SK-N-SH (cell line): ENCODE results near the gene DOK6.

Source experiments
- EZH2phosphoT487 ChIP-seq: fragments of 200-600 bp; sonication (generic); IDR thresholded peaks from 2 replicates; pipeline ENCODE4 v1.6.1; 2017; ENCODE audit warnings: low read depth, mixed run types, mild to moderate bottlenecking, antibody characterized with exemption, moderate library complexity, borderline replicate concordance
- FOXJ3 ChIP-seq: sonication (generic); formaldehyde crosslinking; IDR thresholded peaks from 2 replicates; pipeline ENCODE4 v1.5.1; 2020; ENCODE audit warnings: mild to moderate bottlenecking, missing genetic modification reagents
- JUND ChIP-seq: IDR thresholded peaks from 2 replicates; pipeline ENCODE4 v1.4.0; 2012
- RAD21 ChIP-seq: IDR thresholded peaks from 2 replicates; pipeline ENCODE4 v1.6.1; 2012; ENCODE audit warnings: mild to moderate bottlenecking, low read length
- SIN3A ChIP-seq: IDR thresholded peaks from 2 replicates; pipeline ENCODE4 v1.6.1; 2012; ENCODE audit warnings: low read depth, mild to moderate bottlenecking, low read length, moderate library complexity, borderline replicate concordance
- TF ChIP-seq, protein P1 (sequence below): fragments of 200-600 bp; sonication (generic); IDR thresholded peaks from 2 replicates; pipeline ENCODE4 v1.6.1; 2017; ENCODE audit warnings: antibody characterized with exemption, mild to moderate bottlenecking, moderate library complexity

DNA sequence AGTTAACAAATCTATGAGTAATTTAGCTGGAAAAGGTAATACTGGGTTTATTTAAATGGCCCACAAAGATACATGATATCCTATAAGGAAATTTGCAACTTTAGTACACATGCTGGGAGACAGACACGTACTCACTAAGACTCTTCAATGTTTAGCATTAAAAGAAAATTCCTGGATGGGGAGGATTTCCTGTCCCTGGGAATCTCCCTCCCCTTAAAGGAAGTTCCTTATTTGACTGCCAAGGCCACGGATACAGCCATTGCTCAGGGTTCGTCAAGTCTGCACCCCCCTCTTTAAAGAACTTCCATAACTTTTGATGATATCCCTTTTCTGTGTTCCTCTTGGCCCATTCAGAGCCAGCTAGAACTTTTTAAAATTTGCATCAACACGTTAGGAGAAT is 279.4 kb downstream of the DOK6 start:
- TF ChIP-seq RAD21 (no peak), SIN3A (no peak), FOXJ3 (CRISPR knock-in tag) (no peak), JUND (no peak), EZH2phosphoT487 (no peak)
- TF ChIP-seq, protein P1, sequence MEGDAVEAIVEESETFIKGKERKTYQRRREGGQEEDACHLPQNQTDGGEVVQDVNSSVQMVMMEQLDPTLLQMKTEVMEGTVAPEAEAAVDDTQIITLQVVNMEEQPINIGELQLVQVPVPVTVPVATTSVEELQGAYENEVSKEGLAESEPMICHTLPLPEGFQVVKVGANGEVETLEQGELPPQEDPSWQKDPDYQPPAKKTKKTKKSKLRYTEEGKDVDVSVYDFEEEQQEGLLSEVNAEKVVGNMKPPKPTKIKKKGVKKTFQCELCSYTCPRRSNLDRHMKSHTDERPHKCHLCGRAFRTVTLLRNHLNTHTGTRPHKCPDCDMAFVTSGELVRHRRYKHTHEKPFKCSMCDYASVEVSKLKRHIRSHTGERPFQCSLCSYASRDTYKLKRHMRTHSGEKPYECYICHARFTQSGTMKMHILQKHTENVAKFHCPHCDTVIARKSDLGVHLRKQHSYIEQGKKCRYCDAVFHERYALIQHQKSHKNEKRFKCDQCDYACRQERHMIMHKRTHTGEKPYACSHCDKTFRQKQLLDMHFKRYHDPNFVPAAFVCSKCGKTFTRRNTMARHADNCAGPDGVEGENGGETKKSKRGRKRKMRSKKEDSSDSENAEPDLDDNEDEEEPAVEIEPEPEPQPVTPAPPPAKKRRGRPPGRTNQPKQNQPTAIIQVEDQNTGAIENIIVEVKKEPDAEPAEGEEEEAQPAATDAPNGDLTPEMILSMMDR: no peak
